Spleen (tissue), 11 donors: ENCODE results near the gene NRG3. TPM values are rescaled to one million over a fixed set of nuclear protein-coding genes. Genes with fewer than 3 reads are reported as not detected.

Experiments
- DNase-seq: peaks from one replicate; pipeline ENCODE4 v3.0.0-alpha.2; 2020
- H3K27ac ChIP-seq, 8 donors: fragments of 200-600 bp; sonication (generic) in 7 of 8; 1 replicate in 4 of 8; 2 replicates in 4 of 8; pipeline versions ENCODE4 v1.5.0 to v1.8.0; 2016 to 2021; ENCODE audit warnings: inconsistent platforms in 4 of 8, mild to moderate bottlenecking in 4 of 8, moderate library complexity in 1 of 8
- H3K27me3 ChIP-seq, 7 donors: fragments of 200-600 bp; sonication (generic) in 6 of 7; replicated peaks in 1 of 7; 1 replicate in 4 of 7; 2 replicates in 3 of 7; pipeline versions ENCODE4 v1.5.0 to v1.8.0; 2016 to 2021; ENCODE audit warnings: inconsistent platforms in 3 of 7, mild to moderate bottlenecking in 1 of 7
- H3K36me3 ChIP-seq, 6 donors: fragments of 200-600 bp; sonication (generic) in 5 of 6; 1 replicate in 4 of 6; 2 replicates in 2 of 6; pipeline versions ENCODE4 v1.5.0 to v1.8.0; 2016 to 2021; ENCODE audit warnings: inconsistent platforms in 2 of 6
- H3K4me1 ChIP-seq, 6 donors: fragments of 200-600 bp; sonication (generic) in 5 of 6; 1 replicate in 3 of 6; 2 replicates in 3 of 6; pipeline versions ENCODE4 v1.5.0 to v1.8.0; 2016 to 2021; ENCODE audit warnings: inconsistent platforms in 3 of 6
- H3K4me3 ChIP-seq, 8 donors: fragments of 200-600 bp; sonication (generic) in 7 of 8; 1 replicate in 4 of 8; 2 replicates in 4 of 8; pipeline versions ENCODE4 v1.5.0 to v1.8.0; 2016 to 2021; ENCODE audit warnings: inconsistent platforms in 4 of 8, mild to moderate bottlenecking in 4 of 8, moderate library complexity in 2 of 8
- H3K9me3 ChIP-seq, 8 donors: fragments of 200-600 bp; sonication (generic) in 7 of 8; 1 replicate in 4 of 8; 2 replicates in 4 of 8; pipeline versions ENCODE4 v1.5.0 to v1.8.0; 2016 to 2021; ENCODE audit warnings: inconsistent platforms in 4 of 8
- POLR2A ChIP-seq, 3 donors: fragments of 450-650 bp; IDR thresholded peaks; one replicate each; pipeline ENCODE4 v1.5.1; 2017; ENCODE audit warnings: antibody characterized with exemption in 3 of 3, mild to moderate bottlenecking in 1 of 3
- POLR2AphosphoS5 ChIP-seq, 3 donors: sonication (generic); formaldehyde crosslinking; IDR thresholded peaks; one replicate each; pipeline ENCODE4 v1.5.1; 2017; ENCODE audit warnings: antibody characterized with exemption in 3 of 3
- WGBS, 5 donors: extraction: QIAGEN DNeasy Blood & Tissue Kit in 3 of 5; methylation state at CpG; one replicate each; pipeline versions ENCODE4 v1.1.5 to v1.1.7; 2013 to 2018; 5-methylcytosine and 5-hydroxymethylcytosine counted together
- intact Hi-C: fragments of 100-400 bp; cut with DNase I; formaldehyde crosslinking; loops from one replicate; pipeline ENCODE4 v1.15.0; 2023; ENCODE audit warnings: low total_unique reads
- polyA plus RNA-seq, 3 donors: library from polyadenylated mRNA; stranded (reverse); fragments of 200-250 nt; gene quantifications; one replicate each; pipeline ENCODE4 v1.2.1, GENCODE V29; 2013
- total RNA-seq, 7 donors: library from RNA; depleted of rRNA in 3 of 7; stranded (reverse); fragments of >200 nt in 3 of 7; fragmentation: NEBNext Ultra II Directional in 4 of 7; extraction: Animal tissue kit (Norgen Biotek cat#: 25700) in 4 of 7; gene quantifications; one replicate each; pipeline versions ENCODE4 v1.1.0 to v1.2.1, GENCODE V29; 2016 to 2021
- TF ChIP-seq, protein P1 (sequence below), 11 experiments: fragments of 200-600 bp in 7 of 11; fragments of 450-650 bp in 4 of 11; sonication (generic) in 4 of 11; IDR thresholded peaks in 8 of 11; conservative IDR thresholded peaks in 3 of 11; 1 replicate in 7 of 11; 2 replicates in 4 of 11; pipeline versions ENCODE4 v1.4.0 to v1.8.0; 2016 to 2021; ENCODE audit warnings: antibody characterized with exemption in 11 of 11, inconsistent platforms in 4 of 11, mild to moderate bottlenecking in 1 of 11
- donor health status: healthy with polysubstance abuse.
- donor health status: DM: no; HTN: no; CAD: no; lungs with moderate emphysema.
- donor health status: DM: no; HTN: no; CAD: no.
- donor health status: Bipolar disorder and iron deficiency.
- donor health status: healthy.
- donor health status: DM: no; HTN: no; CAD: no.
- donor health status: DM: yes; HTN: yes; CAD: no.

The NRG3 gene
- total and polyA plus RNA-seq, 10 donors = 0.10 to 0.22 (median 0.21) TPM; not detected in 7

DNA sequence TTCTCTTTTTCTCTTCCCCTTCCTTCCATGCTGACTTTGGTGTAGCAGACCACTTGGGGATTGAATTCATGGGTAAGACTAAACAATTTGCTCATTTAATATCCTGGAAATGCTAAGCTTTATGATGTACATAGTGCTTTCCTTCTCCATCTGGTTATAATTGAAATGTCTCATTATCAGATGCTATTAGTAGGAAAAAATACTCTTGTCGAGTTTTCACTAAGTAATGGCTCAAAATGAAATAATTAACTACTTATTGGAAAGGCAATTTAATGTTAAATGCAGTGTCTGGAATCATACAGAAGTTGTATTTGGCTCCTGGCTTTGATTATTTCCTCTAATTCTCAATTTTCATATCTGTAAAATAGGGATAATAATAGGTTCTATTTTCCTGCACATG, 990.4 kb downstream of the NRG3 start:
- 30 to 64% (median 44%) methylated on average over 1 of the region's 1 CpG for WGBS, 5 donors
- TF ChIP-seq, protein P1, sequence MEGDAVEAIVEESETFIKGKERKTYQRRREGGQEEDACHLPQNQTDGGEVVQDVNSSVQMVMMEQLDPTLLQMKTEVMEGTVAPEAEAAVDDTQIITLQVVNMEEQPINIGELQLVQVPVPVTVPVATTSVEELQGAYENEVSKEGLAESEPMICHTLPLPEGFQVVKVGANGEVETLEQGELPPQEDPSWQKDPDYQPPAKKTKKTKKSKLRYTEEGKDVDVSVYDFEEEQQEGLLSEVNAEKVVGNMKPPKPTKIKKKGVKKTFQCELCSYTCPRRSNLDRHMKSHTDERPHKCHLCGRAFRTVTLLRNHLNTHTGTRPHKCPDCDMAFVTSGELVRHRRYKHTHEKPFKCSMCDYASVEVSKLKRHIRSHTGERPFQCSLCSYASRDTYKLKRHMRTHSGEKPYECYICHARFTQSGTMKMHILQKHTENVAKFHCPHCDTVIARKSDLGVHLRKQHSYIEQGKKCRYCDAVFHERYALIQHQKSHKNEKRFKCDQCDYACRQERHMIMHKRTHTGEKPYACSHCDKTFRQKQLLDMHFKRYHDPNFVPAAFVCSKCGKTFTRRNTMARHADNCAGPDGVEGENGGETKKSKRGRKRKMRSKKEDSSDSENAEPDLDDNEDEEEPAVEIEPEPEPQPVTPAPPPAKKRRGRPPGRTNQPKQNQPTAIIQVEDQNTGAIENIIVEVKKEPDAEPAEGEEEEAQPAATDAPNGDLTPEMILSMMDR (IDR thresholded peaks at IDR 0.05 in 8 of 11, conservative IDR thresholded peaks at IDR 0.05 in 3 of 11) = no peak
- no peak for TF ChIP-seq POLR2A (IDR thresholded peaks at IDR 0.05)
- TF ChIP-seq POLR2AphosphoS5 (IDR thresholded peaks at IDR 0.05) = no peak
- no peaks in the 10 kb centered on the region for H3K9me3 ChIP-seq
- intact Hi-C loops = no loop called here
- no peak overlapping the region for H3K27ac ChIP-seq
- no peaks in the 10 kb centered on the region for H3K36me3 ChIP-seq
- H3K4me1 ChIP-seq = no peaks in the 10 kb centered on the region
- no peak overlapping the region for H3K4me3 ChIP-seq
- DNase-seq = no peak
- no peaks in the 10 kb centered on the region for H3K27me3 ChIP-seq

DNA sequence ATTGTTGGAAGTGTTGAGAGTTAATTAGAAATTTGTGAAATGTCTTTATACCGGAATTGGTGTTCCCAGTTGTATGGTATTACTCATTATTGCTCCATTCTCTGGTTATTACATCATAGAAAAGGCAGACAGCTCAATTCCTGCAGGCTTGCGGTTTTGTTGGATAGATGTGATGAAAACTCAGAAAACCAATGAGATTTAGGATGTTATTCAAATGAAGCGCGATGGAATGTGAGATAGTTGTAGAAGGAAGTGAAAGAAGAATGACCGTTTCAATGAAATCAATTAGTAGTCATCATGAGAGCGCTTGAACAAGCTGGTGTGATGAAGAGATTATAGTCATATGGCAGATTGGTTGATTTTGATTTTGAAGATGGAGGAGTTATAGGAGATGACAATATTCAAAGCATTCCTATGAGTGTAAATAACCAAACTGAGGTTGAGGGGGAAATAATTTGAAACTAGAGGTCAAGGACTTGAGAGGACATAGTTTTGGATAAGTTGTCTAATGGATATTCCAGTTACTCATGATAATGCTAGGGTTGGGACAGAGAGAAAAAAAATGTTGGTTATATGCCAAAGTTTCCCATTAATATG, 991.5 kb downstream of the NRG3 start:
- no peak for DNase-seq
- no peak overlapping the region for H3K27ac ChIP-seq
- TF ChIP-seq POLR2A (IDR thresholded peaks at IDR 0.05) (no peak), POLR2AphosphoS5 (IDR thresholded peaks at IDR 0.05) (no peak)
- TF ChIP-seq, protein P1 (IDR thresholded peaks at IDR 0.05 in 8 of 11, conservative IDR thresholded peaks at IDR 0.05 in 3 of 11) = no peak
- no peak overlapping the region for H3K4me3 ChIP-seq
- no peaks in the 10 kb centered on the region for H3K9me3 ChIP-seq
- no peaks in the 10 kb centered on the region for H3K36me3 ChIP-seq
- intact Hi-C loops = no loop called here
- H3K27me3 ChIP-seq = no peaks in the 10 kb centered on the region
- WGBS, 5 donors = 64 to 76% (median 73%) methylated on average over 6 of the region's 6 CpGs
- no peaks in the 10 kb centered on the region for H3K4me1 ChIP-seq

DNA sequence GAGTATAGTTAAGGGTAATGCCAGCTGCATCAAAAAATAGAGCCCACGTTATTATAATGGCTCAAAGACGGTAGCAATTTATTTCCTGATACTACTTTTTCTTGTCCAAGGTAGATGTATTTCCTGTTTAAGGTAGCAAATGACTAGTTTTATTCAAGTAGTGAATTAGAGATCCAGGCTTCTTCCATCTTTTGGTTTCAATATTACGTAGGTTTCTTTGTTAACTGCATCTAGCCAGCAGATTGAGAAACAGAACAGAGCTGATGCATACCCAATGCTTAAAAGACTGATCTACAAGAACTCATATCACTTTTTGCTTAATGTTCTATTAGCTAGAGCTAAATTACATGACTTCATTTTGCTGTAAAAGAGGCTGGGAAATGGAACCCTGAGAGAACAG, 992.1 kb downstream of the NRG3 start:
- DNase-seq = no peak
- H3K9me3 ChIP-seq = no peaks in the 10 kb centered on the region
- H3K27ac ChIP-seq = no peak overlapping the region
- TF ChIP-seq POLR2AphosphoS5 (IDR thresholded peaks at IDR 0.05) (no peak), POLR2A (IDR thresholded peaks at IDR 0.05) (no peak)
- TF ChIP-seq, protein P1 (IDR thresholded peaks at IDR 0.05 in 8 of 11, conservative IDR thresholded peaks at IDR 0.05 in 3 of 11) = no peak
- H3K4me1 ChIP-seq = no peaks in the 10 kb centered on the region
- no peaks in the 10 kb centered on the region for H3K27me3 ChIP-seq
- H3K36me3 ChIP-seq = no peaks in the 10 kb centered on the region
- no peak overlapping the region for H3K4me3 ChIP-seq
- intact Hi-C loops = no loop called here
- 67 to 87% (median 81%) methylated on average over 3 of the region's 3 CpGs for WGBS, 5 donors

DNA sequence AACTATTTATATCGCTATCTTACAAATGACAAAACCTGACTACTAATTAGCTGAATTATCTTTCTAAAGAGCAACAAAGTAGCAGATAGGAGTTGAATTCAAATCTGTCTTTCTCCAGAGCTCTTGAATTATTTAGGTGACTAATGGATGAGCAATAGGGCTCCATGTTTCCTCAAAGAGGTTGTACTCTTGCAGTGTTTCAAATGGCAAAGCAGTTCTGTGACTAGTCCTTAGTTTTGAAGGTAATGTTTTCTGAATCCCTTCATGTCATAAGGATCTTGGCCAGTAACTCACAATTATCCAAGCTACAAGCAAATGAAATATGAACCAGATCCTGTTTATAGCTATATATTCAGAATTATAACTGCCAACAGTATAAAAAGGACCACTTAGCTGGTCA, 999.7 kb downstream of the NRG3 start:
- intact Hi-C loops = no loop called here
- no peak for TF ChIP-seq POLR2A (IDR thresholded peaks at IDR 0.05)
- TF ChIP-seq POLR2AphosphoS5 (IDR thresholded peaks at IDR 0.05) = no peak
- TF ChIP-seq, protein P1 (IDR thresholded peaks at IDR 0.05 in 8 of 11, conservative IDR thresholded peaks at IDR 0.05 in 3 of 11) = no peak
- Histone ChIP-seq H3K4me3 (no peak overlapping the region), H3K9me3 (no peaks in the 10 kb centered on the region), H3K27ac (no peak overlapping the region), H3K36me3 (no peaks in the 10 kb centered on the region), H3K27me3 (no peaks in the 10 kb centered on the region), H3K4me1 (no peaks in the 10 kb centered on the region)
- WGBS, 5 donors = 92 to 100% (median 95%) methylated on average over 1 of the region's 1 CpG
- no peak for DNase-seq
